ENCODE results near the gene IKBIP. TPM values are rescaled to one million over a fixed set of nuclear protein-coding genes. Genes with fewer than 3 reads are reported as not detected.

Gene IKBIP
- total and polyA plus RNA-seq, 10 donors = 13.5 to 30.7 (median 18.8) TPM

DNA sequence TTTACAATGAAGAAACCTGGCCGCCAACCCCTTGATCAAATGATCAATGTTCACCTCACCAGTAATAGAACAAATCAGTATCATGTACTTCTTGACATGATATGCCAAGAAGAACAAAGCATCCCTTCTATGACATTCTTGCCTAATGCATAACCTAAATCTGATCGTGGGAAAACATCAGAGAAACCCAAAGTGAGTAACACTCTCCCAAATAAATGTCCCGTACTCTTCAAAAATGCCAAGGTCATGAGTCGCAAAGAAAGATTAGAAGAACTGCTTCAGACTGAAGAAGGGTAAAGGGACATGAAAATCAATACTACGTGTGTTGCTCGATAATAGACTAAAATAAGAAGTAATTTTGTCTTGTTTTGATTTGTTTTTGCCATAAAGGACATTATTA, 62.5 kb downstream of the IKBIP start:
- no peaks in the 10 kb centered on the region for H3K27me3 ChIP-seq (replicated peaks in 1 of 7)
- no peaks in the 10 kb centered on the region for H3K36me3 ChIP-seq
- TF ChIP-seq POLR2AphosphoS5 (IDR thresholded peaks at IDR 0.05) = no peak
- TF ChIP-seq, protein P1, sequence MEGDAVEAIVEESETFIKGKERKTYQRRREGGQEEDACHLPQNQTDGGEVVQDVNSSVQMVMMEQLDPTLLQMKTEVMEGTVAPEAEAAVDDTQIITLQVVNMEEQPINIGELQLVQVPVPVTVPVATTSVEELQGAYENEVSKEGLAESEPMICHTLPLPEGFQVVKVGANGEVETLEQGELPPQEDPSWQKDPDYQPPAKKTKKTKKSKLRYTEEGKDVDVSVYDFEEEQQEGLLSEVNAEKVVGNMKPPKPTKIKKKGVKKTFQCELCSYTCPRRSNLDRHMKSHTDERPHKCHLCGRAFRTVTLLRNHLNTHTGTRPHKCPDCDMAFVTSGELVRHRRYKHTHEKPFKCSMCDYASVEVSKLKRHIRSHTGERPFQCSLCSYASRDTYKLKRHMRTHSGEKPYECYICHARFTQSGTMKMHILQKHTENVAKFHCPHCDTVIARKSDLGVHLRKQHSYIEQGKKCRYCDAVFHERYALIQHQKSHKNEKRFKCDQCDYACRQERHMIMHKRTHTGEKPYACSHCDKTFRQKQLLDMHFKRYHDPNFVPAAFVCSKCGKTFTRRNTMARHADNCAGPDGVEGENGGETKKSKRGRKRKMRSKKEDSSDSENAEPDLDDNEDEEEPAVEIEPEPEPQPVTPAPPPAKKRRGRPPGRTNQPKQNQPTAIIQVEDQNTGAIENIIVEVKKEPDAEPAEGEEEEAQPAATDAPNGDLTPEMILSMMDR (IDR thresholded peaks at IDR 0.05 in 8 of 11, conservative IDR thresholded peaks at IDR 0.05 in 3 of 11) = no peak
- no peak for DNase-seq
- H3K27ac ChIP-seq = no peak overlapping the region
- no peak overlapping the region for H3K4me3 ChIP-seq
- intact Hi-C loops (cut with DNase I; ENCODE audit: low total_unique reads) = no loop called here
- WGBS, 5 donors = 87 to 94% (median 90%) methylated on average over 6 of the region's 6 CpGs
- H3K9me3 ChIP-seq = no peaks in the 10 kb centered on the region
- H3K4me1 ChIP-seq = no peaks in the 10 kb centered on the region

DNA sequence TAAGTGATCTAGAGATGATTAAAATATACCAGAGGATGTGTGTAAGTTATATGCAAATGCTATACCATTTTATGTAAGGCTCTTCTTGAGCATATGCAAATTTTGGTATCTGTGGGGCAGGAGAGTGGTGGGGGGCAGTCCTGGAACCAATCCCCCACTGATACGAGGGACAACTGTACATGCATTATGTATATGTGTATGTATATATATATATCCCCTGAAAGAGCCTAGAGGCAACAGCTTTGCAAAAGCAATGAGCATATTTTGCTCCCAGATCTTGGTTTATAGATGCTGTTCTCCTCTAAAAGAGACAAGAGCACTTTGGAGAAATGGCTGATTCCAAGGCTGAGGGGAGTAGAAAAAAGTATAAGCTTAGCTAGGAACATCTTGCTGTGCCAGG, 63.5 kb downstream of the IKBIP start:
- TF ChIP-seq, protein P1 (IDR thresholded peaks at IDR 0.05 in 8 of 11, conservative IDR thresholded peaks at IDR 0.05 in 3 of 11) = no peak
- no peak for TF ChIP-seq POLR2AphosphoS5 (IDR thresholded peaks at IDR 0.05)
- no peak for TF ChIP-seq POLR2A (IDR thresholded peaks at IDR 0.05)
- intact Hi-C loops (cut with DNase I; ENCODE audit: low total_unique reads) = no loop called here
- H3K9me3 ChIP-seq = no peaks in the 10 kb centered on the region
- WGBS, 5 donors = 74 to 90% (median 79%) methylated on average over 1 of the region's 1 CpG
- no peaks in the 10 kb centered on the region for H3K27me3 ChIP-seq (replicated peaks in 1 of 7)
- no peak overlapping the region for H3K27ac ChIP-seq
- no peaks in the 10 kb centered on the region for H3K36me3 ChIP-seq
- DNase-seq = no peak
- no peak overlapping the region for H3K4me3 ChIP-seq
- H3K4me1 ChIP-seq = no peaks in the 10 kb centered on the region

DNA sequence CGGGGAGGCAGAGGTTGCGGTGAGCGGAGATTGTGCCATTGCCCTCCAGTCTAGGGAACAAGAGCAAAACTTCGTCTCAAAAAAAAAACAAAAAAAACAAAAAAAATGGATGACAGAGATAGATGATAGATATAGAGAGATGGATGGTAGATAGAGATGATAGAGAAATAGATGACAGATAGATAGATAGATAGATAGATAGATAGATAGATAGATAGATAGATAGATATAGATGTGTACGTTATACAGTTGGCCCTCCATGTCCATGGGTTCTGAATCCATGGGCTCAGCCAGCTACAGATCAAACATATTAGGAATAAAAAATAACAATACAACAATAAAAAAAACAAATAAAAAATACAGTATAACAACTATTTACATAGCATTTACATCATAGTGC, 63.9 kb downstream of the IKBIP start:
- H3K36me3 ChIP-seq = no peaks in the 10 kb centered on the region
- no peak overlapping the region for H3K27ac ChIP-seq
- no peak overlapping the region for H3K4me3 ChIP-seq
- 93 to 98% (median 96%) methylated on average over 5 of the region's 5 CpGs for WGBS, 5 donors
- intact Hi-C loops (cut with DNase I; ENCODE audit: low total_unique reads) = no loop called here
- DNase-seq = no peak
- H3K9me3 ChIP-seq = no peaks in the 10 kb centered on the region
- TF ChIP-seq POLR2A (IDR thresholded peaks at IDR 0.05) (no peak), POLR2AphosphoS5 (IDR thresholded peaks at IDR 0.05) (no peak)
- TF ChIP-seq, protein P1 (IDR thresholded peaks at IDR 0.05 in 8 of 11, conservative IDR thresholded peaks at IDR 0.05 in 3 of 11) = no peak
- H3K4me1 ChIP-seq = no peaks in the 10 kb centered on the region
- no peaks in the 10 kb centered on the region for H3K27me3 ChIP-seq (replicated peaks in 1 of 7)

DNA sequence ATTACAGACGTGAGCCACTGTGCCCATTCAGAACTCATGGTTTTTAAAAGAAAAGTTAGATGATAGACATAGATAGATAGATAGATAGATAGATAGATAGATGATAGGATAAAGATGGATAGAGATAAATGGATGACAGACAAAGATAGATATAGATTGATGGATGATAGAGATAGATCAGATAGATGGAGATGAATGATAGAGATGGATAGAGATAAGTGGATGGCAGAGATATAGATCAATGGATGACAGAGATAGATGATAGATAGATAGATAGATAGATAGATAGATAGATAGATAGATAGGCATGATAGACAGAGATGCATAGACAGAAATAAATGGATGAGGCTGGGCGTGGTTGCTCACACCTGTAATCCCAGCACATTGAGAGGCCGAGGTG, 64.8 kb downstream of the IKBIP start:
- Histone ChIP-seq H3K27ac (no peak overlapping the region), H3K9me3 (no peaks in the 10 kb centered on the region), H3K36me3 (no peaks in the 10 kb centered on the region), H3K4me3 (no peak overlapping the region), H3K4me1 (no peaks in the 10 kb centered on the region), H3K27me3 (replicated peaks in 1 of 7) (no peaks in the 10 kb centered on the region)
- no peak for TF ChIP-seq POLR2A (IDR thresholded peaks at IDR 0.05)
- TF ChIP-seq POLR2AphosphoS5 (IDR thresholded peaks at IDR 0.05) = no peak
- TF ChIP-seq, protein P1 (IDR thresholded peaks at IDR 0.05 in 8 of 11, conservative IDR thresholded peaks at IDR 0.05 in 3 of 11) = no peak
- DNase-seq = no peak
- 84 to 92% (median 90%) methylated on average over 3 of the region's 3 CpGs for WGBS, 5 donors
- intact Hi-C loops (cut with DNase I; ENCODE audit: low total_unique reads) = no loop called here
